Measurements from ENCODE around the gene PER2.
"Not testable (repeated sequence)": the region's sequence is repeated elsewhere in the genome, so short reads cannot be mapped to it uniquely, and the experiment has no call there.

Gene PER2

DNA sequence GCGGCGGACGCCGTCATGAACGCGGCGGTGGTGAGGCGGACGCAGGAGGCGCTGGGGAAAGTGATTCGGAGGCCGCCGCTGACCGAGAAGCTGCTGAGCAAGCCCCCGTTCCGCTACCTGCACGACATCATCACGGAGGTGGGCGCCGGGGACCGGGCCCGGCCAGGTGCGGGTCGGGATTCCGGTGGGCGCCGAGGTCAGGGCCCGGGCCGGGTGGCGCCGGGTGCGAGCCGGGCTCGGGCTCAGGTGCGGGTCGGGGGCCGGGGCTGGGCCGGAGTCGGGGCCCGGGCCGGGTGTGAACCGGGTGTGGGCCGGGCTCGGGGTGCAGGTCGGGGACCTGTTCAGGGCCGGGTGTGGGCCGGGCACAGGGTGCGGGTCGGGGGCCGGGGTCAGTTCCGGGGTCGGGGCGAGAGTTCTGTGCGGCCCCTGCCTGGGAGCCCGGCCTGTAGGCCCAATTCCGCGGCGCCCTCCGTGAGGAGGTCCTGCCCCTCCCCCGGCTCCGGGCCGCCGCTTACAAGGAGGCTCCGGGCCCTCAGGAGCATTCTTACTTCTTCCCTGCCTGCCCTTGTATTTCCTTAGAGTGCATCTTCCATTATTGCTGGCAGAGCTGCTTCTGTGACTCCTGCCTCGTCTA is 32.4 kb upstream of the PER2 start:
- H3K4me3 ChIP-seq (ENCODE audit: low read depth, low read length) = peak overlapping the region; percentile 69
- DNase-seq (ENCODE audit: low read depth) = no peak
- TF ChIP-seq, protein P1, sequence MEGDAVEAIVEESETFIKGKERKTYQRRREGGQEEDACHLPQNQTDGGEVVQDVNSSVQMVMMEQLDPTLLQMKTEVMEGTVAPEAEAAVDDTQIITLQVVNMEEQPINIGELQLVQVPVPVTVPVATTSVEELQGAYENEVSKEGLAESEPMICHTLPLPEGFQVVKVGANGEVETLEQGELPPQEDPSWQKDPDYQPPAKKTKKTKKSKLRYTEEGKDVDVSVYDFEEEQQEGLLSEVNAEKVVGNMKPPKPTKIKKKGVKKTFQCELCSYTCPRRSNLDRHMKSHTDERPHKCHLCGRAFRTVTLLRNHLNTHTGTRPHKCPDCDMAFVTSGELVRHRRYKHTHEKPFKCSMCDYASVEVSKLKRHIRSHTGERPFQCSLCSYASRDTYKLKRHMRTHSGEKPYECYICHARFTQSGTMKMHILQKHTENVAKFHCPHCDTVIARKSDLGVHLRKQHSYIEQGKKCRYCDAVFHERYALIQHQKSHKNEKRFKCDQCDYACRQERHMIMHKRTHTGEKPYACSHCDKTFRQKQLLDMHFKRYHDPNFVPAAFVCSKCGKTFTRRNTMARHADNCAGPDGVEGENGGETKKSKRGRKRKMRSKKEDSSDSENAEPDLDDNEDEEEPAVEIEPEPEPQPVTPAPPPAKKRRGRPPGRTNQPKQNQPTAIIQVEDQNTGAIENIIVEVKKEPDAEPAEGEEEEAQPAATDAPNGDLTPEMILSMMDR (IDR thresholded peaks at IDR 0.05; ENCODE audit: control insufficient read depth, extremely low read depth, insufficient read depth) = no peak

DNA sequence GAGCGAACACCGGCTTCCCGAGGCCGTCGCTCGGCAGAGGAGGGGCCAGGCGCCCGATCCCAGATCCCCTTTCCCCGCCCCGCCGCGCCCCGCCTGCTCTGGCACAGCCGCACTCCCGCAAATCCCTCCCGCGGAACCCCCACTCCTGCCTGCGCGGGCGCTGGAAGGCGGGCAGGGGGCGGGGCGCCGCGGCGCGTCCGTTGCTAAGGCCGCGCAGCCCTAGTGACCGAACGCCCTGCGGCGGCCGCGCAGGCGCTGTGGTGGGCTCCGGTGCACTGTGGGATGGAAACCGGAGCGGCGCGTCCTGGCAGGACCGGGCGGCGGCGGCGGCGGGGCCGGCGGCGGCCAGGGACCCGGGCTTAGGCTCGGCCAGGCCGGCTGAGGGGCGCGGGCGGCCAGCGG is 31.8 kb upstream of the PER2 start, which contains the start of gene TRAF3IP1:
TSS of gene TRAF3IP1 (plus strand) at position 273 of the 402 bp plus-strand sequence. CDS start 145 bp downstream, outside the sequence.
- TF ChIP-seq, protein P1 (IDR thresholded peaks at IDR 0.05; ENCODE audit: control insufficient read depth, extremely low read depth, insufficient read depth) = no peak
- peak within 1 kb of the TSS; percentile 69 for H3K4me3 ChIP-seq (ENCODE audit: low read depth, low read length)
- peak; percentile 61 for DNase-seq (ENCODE audit: low read depth)

DNA sequence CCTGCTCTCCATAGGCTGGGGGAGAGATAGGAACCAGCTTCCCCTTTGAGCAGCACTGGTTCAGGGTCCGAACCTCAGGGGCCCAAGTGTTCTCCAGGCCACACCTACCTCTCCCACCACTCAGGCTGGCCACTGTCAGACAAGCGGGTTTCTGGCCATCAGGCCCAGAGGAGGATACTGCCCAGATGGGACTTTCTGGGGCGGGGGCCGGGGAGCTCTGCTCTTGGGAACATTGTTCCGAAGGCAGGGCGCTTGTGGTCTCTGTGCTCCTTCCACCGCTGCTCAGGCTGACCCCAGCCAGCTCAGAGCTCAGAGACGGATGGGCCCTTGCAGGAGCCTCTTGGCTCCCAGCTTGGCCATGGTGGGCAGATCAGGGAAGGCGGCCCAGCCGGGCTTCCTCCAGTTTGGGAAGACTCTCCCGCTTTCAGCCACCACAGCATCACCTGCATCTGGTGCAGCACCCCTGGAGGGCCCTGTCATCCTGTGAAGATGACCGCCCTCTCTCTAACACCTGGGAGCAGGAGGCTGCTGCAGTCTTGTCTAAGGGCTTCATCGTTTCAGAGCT is 26.7 kb upstream of the PER2 start:
- no peak overlapping the region for H3K4me3 ChIP-seq (ENCODE audit: low read depth, low read length)
- DNase-seq (ENCODE audit: low read depth) = no peak

DNA sequence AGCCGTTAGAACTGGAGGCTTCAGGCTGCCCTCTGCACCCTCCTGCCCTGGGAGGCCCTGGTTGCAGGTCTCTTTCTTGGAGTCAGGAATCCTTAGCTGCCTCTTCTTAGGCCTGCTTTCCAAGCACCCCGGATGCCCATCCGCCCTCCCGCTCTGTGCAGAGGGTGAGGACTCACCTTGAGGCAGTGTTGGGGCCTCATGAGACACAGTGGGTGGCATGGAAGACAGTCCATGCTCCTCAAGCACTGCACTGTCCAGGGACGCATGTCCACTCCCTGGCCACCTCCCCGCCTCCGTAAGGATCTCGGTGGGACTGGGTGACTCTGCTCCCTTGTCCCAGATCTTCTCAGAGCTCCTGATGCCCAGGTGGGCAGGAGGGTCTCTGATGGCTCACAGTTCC is 26.2 kb upstream of the PER2 start:
- TF ChIP-seq, protein P1 (IDR thresholded peaks at IDR 0.05; ENCODE audit: control insufficient read depth, extremely low read depth, insufficient read depth) = no peak
- DNase-seq (ENCODE audit: low read depth) = no peak
- H3K4me3 ChIP-seq (ENCODE audit: low read depth, low read length) = no peak overlapping the region

More for the DNA sequence above, 26.7 kb upstream of the PER2 start:
- TF ChIP-seq, protein P1 (IDR thresholded peaks at IDR 0.05; ENCODE audit: control insufficient read depth, extremely low read depth, insufficient read depth) = no peak

DNA sequence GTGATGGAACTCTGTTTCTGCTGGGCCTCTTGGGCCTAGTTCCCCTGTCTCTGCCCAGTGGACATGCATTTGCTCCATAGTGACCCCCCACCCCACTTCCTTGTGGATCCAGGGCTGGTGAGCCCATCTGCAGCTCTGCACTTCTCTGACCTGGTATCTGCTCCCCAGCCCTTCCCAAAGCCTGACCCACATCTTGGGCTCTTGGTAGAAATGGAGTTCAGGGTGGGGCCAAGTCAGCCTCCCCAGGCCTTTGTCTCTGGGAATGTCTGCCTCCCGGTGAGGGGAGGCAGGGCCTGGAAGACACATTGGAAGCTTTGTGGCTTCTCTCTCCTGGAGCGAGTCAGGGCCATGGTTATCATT is 25.6 kb upstream of the PER2 start:
- DNase-seq (ENCODE audit: low read depth) = no peak
- no peak overlapping the region for H3K4me3 ChIP-seq (ENCODE audit: low read depth, low read length)
- TF ChIP-seq, protein P1 (IDR thresholded peaks at IDR 0.05; ENCODE audit: control insufficient read depth, extremely low read depth, insufficient read depth) = no peak

DNA sequence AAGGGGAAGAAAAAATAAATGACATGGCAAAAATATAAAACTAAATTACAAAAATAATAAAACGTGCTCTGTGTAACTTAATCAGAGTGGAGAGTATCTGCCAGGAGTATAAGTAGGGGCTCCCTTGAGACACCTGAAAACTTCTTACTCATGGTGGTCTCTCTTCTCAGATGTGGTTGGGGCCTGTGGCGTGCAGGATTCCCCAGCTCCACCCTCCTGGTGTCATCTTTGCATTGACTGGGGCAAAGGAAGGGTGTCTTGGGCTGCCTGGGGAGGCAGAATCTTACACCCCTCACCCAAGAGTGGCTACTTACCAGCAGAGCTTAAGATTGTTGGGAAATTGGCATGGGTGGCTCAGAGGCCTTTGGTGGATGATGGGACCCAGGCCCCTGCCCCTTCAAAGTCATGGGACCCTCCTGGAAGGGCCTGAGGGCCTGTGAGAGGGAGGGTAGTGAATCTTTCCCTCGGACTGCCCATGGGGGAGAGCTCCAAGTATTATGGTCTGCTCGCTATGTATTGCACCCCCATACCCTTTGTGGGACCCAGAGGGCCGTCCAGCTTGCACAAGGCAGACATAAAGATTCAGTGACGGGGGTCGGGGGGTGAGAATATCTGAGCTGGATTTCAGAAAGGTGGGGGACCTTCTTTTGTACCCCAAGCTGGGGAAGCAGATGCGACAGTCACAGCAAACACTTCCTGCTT is 25.0 kb upstream of the PER2 start:
- no peak for DNase-seq (ENCODE audit: low read depth)
- TF ChIP-seq, protein P1 (IDR thresholded peaks at IDR 0.05; ENCODE audit: control insufficient read depth, extremely low read depth, insufficient read depth) = no peak
- H3K4me3 ChIP-seq (ENCODE audit: low read depth, low read length) = no peak overlapping the region

DNA sequence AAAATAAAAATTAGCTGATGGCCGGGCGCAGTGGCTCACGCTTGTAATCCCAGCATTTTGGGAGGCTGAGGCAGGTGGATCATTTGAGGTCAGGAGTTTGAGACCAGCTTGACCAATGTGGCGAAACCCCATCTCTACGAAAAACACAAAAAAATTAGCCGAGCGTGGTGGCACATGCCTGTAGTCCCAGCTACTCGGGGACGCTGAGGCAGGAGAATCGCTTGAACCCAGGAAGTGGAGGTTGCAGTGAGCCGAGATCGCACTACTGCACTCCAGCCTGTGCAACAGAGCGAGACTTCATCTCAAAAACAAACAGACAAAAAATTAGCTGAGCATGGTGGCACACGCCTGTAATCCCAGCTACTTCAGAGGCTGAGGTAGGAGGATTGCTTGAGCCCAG is 22.3 kb upstream of the PER2 start:
- DNase-seq (ENCODE audit: low read depth); H3K4me3 ChIP-seq (ENCODE audit: low read depth, low read length): not testable (repeated sequence)

Measured in LNCaP clone FGC (cell line).